Smooth muscle cell (in vitro differentiated cells): Measurements from ENCODE around the gene NEK2. TPM values are rescaled to one million over a fixed set of nuclear protein-coding genes. Genes with fewer than 3 reads are reported as not detected.

ENCODE experiments used
- DNase-seq: peaks from one replicate; lab custom pipeline; 2025; ENCODE audit not compliant: unreplicated experiment; lab: John Stamatoyannopoulos, UW
- H2AFZ ChIP-seq: fragments of 200-600 bp; sonication (generic); 2 replicates; pipeline ENCODE4 v1.6.0; 2016; ENCODE audit warnings: antibody characterized with exemption, low read depth, mild to moderate bottlenecking
- H3F3A ChIP-seq: fragments of 200-600 bp; sonication (generic); 2 replicates; pipeline ENCODE4 v1.6.0; 2017; ENCODE audit warnings: antibody characterized with exemption, low read depth
- H3K27ac ChIP-seq: fragments of 200-600 bp; sonication (generic); 2 replicates; pipeline ENCODE4 v1.5.1; 2016; ENCODE audit warnings: low read depth, mild to moderate bottlenecking
- H3K27me3 ChIP-seq: fragments of 200-600 bp; sonication (generic); 2 replicates; pipeline ENCODE4 v1.6.1; 2016; ENCODE audit warnings: low read depth, mild to moderate bottlenecking
- H3K36me3 ChIP-seq: fragments of 200-600 bp; sonication (generic); 2 replicates; pipeline ENCODE4 v1.5.1; 2016; ENCODE audit warnings: low read depth
- H3K4me1 ChIP-seq: fragments of 200-600 bp; sonication (generic); 2 replicates; pipeline ENCODE4 v1.5.1; 2016; ENCODE audit warnings: low read depth
- H3K4me2 ChIP-seq: fragments of 200-600 bp; sonication (generic); 2 replicates; pipeline ENCODE4 v1.6.0; 2016; ENCODE audit warnings: mild to moderate bottlenecking
- H3K4me3 ChIP-seq: fragments of 200-600 bp; sonication (generic); 2 replicates; pipeline ENCODE4 v1.5.1; 2016; ENCODE audit warnings: mild to moderate bottlenecking
- H3K79me2 ChIP-seq: fragments of 200-600 bp; sonication (generic); 2 replicates; pipeline ENCODE4 v1.6.0; 2016; ENCODE audit warnings: low read depth, mild to moderate bottlenecking
- H3K9ac ChIP-seq: fragments of 200-600 bp; sonication (generic); 2 replicates; pipeline ENCODE4 v1.6.0; 2016; ENCODE audit warnings: low read depth
- H3K9me3 ChIP-seq: fragments of 200-600 bp; sonication (generic); replicated peaks from 2 replicates; pipeline ENCODE4 v1.5.1; 2016; ENCODE audit warnings: low read depth
- H4K20me1 ChIP-seq: fragments of 200-600 bp; sonication (generic); 2 replicates; pipeline ENCODE4 v1.6.0; 2016; ENCODE audit warnings: low read depth
- WGBS: methylation state at CpG from one replicate; pipeline ENCODE4 v1.1.7; 2016; ENCODE audit warnings: low lambda C conversion rate; 5-methylcytosine and 5-hydroxymethylcytosine counted together
- polyA plus RNA-seq: library from polyadenylated mRNA; unstranded; fragments of >200 nt; fragmentation: Nextera tagmentation; extraction: Ambion mirVana; gene quantifications from 2 replicates; pipeline ENCODE4 v1.2.1, GENCODE V29; 2016
- total RNA-seq: library from RNA; depleted of rRNA; stranded (reverse); fragments of >200 nt; gene quantifications from 2 replicates; pipeline ENCODE4 v1.2.3, GENCODE V29; 2014
- TF ChIP-seq, protein P1 (sequence below): fragments of 200-600 bp; sonication (generic); IDR thresholded peaks from 2 replicates; pipeline ENCODE4 v1.5.1; 2017; ENCODE audit warnings: borderline replicate concordance, mild to moderate bottlenecking, antibody characterized with exemption; ENCODE audit not compliant: insufficient read depth, poor library complexity, severe bottlenecking

The NEK2 gene
- total and polyA plus RNA-seq, 2 experiments from 2014 or later: 7.2 to 12.6 TPM

DNA sequence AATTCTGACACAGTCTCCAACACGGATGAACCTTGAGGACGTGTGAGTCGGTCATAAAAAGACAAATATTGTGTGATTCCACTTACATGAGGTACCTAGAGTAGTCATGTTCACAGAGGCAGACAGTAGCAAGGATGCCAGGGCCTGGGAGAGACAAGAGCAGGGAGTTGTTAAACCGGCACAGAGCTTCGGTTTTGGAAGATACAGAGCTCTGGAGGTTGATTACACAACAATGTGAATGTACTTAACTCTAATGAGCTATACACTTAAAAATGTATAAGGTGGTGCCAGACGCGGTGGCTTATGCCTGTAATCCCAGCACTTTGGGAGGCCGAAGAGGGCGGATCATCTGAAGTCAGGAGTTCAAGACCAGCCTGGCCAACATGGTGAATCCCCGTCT is 37.8 kb upstream of the NEK2 start:
- Histone ChIP-seq H2AFZ (no peak overlapping the region), H3K9me3 (no peaks in the 10 kb centered on the region), H3K4me1 (no peaks in the 10 kb centered on the region), H3K4me3 (no peak overlapping the region), H3K4me2 (no peak overlapping the region), H3K9ac (no peak overlapping the region), H4K20me1 (no peaks in the 10 kb centered on the region), H3F3A (no peaks in the 10 kb centered on the region), H3K27me3 (no peaks in the 10 kb centered on the region), H3K36me3 (no peaks in the 10 kb centered on the region), H3K27ac (no peak overlapping the region), H3K79me2 (no peaks in the 10 kb centered on the region)
- TF ChIP-seq, protein P1, sequence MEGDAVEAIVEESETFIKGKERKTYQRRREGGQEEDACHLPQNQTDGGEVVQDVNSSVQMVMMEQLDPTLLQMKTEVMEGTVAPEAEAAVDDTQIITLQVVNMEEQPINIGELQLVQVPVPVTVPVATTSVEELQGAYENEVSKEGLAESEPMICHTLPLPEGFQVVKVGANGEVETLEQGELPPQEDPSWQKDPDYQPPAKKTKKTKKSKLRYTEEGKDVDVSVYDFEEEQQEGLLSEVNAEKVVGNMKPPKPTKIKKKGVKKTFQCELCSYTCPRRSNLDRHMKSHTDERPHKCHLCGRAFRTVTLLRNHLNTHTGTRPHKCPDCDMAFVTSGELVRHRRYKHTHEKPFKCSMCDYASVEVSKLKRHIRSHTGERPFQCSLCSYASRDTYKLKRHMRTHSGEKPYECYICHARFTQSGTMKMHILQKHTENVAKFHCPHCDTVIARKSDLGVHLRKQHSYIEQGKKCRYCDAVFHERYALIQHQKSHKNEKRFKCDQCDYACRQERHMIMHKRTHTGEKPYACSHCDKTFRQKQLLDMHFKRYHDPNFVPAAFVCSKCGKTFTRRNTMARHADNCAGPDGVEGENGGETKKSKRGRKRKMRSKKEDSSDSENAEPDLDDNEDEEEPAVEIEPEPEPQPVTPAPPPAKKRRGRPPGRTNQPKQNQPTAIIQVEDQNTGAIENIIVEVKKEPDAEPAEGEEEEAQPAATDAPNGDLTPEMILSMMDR: no peak
- WGBS: 81% methylated on average over 10 of the region's 10 CpGs
- no peak for DNase-seq

DNA sequence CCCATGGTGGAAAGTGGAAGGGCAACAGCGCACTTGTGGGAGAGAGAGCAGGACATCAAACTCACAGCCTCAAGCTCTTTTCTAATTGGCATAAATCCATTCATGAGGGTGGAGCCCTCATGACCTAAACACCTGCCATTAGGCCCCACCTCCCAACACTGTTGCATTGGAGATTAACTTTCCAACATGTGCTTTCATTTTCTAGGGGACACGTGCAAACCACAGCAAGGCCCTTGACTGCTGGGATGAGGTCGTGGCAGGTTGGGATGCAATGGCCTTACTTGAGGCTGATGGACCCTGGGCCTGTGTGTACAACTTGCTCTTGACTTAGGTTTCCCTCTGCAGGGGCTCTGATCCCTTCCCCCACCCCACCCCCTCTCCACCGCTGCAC is 35.9 kb upstream of the NEK2 start:
- no peaks in the 10 kb centered on the region for H3K27me3 ChIP-seq
- H3K4me3 ChIP-seq: no peak overlapping the region
- H3K4me1 ChIP-seq: no peaks in the 10 kb centered on the region
- DNase-seq: no peak
- H3K36me3 ChIP-seq: no peaks in the 10 kb centered on the region
- H3K9ac ChIP-seq: no peak overlapping the region
- no peak overlapping the region for H3K4me2 ChIP-seq
- TF ChIP-seq, protein P1: no peak
- no peaks in the 10 kb centered on the region for H3K79me2 ChIP-seq
- H3K27ac ChIP-seq: no peak overlapping the region
- no peaks in the 10 kb centered on the region for H4K20me1 ChIP-seq
- no peak overlapping the region for H2AFZ ChIP-seq
- H3K9me3 ChIP-seq: no peaks in the 10 kb centered on the region
- WGBS: 88% methylated on average over 4 of the region's 4 CpGs
- no peaks in the 10 kb centered on the region for H3F3A ChIP-seq

DNA sequence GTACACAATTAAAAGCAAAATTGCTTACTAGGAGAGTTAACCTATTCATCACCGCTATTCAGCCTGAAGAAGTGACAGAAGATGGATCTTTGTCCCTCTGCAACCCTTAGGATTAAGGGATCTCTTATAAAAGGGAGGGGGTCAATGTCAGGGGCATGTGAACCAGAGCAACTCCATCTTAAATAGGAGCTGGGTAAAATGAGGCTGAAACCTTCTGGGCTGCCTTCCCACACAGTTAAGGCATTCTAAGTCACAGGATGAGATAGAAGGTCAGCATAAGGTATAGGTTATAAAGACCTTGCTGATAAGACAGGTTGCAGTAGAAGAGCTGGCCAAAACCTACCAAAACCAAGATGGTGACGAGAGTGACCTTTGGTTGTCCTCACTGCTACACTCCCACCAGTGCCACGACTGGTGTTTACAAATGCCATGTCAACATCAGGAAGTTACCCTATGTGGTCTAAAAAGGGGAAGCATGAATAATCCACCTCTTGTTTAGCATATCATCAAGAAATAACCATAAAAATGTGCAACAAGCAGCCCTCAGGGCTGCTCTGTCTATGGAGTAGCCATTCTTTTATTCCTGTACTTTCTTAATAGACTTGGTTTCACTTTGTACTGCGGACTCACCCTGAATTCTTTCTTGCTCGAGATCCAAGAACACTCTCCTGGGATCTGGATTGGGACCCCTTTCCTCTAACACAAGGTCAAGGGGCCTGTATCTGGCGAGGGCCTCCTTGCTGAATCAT is 35.3 kb upstream of the NEK2 start:
- H3K27me3 ChIP-seq: no peaks in the 10 kb centered on the region
- no peak overlapping the region for H3K27ac ChIP-seq
- TF ChIP-seq, protein P1: no peak
- H3K9ac ChIP-seq: no peak overlapping the region
- no peaks in the 10 kb centered on the region for H3K79me2 ChIP-seq
- no peak for DNase-seq
- H4K20me1 ChIP-seq: no peaks in the 10 kb centered on the region
- H2AFZ ChIP-seq: no peak overlapping the region
- H3F3A ChIP-seq: no peaks in the 10 kb centered on the region
- H3K9me3 ChIP-seq: no peaks in the 10 kb centered on the region
- no peaks in the 10 kb centered on the region for H3K4me1 ChIP-seq
- H3K4me2 ChIP-seq: no peak overlapping the region
- 93% methylated on average over 6 of the region's 6 CpGs for WGBS
- H3K4me3 ChIP-seq: no peak overlapping the region
- no peaks in the 10 kb centered on the region for H3K36me3 ChIP-seq

DNA sequence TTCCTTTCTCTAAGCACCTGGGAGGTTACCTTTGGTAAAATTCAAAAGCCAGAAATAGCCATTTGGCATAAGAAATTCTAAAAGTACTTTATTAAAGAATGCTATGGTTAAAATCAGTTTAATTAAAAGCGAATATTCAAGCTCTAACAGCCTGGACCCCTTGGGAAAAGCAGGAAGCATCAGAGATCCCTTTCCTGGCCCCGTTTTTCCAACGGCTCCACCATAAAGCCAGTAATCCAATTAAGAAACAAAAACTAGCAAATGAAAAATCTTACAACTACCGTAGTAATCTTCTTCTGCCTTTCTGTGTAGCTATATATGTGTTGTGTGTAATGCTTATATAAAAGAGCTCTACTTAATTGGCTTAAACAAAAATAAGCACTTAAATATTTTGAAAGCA is 33.5 kb upstream of the NEK2 start:
- H4K20me1 ChIP-seq: no peaks in the 10 kb centered on the region
- no peaks in the 10 kb centered on the region for H3K4me1 ChIP-seq
- H3K4me3 ChIP-seq: no peak overlapping the region
- DNase-seq: no peak
- TF ChIP-seq, protein P1: no peak
- WGBS: 86% methylated on average over 4 of the region's 4 CpGs
- H3K27me3 ChIP-seq: no peaks in the 10 kb centered on the region
- H3K9me3 ChIP-seq: no peaks in the 10 kb centered on the region
- no peak overlapping the region for H3K27ac ChIP-seq
- H2AFZ ChIP-seq: no peak overlapping the region
- no peaks in the 10 kb centered on the region for H3K79me2 ChIP-seq
- H3K9ac ChIP-seq: no peak overlapping the region
- no peaks in the 10 kb centered on the region for H3F3A ChIP-seq
- no peaks in the 10 kb centered on the region for H3K36me3 ChIP-seq
- no peak overlapping the region for H3K4me2 ChIP-seq
